Measurements from ENCODE around the gene CD8A.

The CD8A gene

DNA sequence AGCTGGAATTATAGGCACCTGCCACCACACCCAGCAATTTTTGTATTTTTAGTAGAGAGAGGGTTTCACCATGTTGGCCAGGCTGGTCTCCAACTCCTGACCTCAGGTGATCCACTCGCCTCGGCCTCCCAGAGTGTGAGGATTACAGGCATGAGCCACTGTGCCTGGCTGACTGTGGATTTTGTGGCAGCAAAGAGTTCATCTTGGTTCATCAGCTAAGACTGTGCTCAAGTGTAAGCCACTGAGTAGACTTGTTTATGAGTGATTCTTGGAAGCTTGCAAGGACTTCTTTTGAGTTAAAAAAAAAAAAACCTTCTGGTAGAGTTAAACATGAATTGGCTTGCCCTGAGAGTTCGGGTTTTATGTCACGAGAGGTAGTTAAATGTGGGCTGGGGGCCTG, 36.2 kb upstream of the CD8A start:
- no peak overlapping the region for H3K4me3 ChIP-seq (ENCODE audit: low read depth, low read length)
- no peak for DNase-seq (ENCODE audit: low read depth)
- TF ChIP-seq, protein P1, sequence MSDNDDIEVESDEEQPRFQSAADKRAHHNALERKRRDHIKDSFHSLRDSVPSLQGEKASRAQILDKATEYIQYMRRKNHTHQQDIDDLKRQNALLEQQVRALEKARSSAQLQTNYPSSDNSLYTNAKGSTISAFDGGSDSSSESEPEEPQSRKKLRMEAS (IDR thresholded peaks at IDR 0.05; ENCODE audit: low read depth, low read length) = no peak

DNA sequence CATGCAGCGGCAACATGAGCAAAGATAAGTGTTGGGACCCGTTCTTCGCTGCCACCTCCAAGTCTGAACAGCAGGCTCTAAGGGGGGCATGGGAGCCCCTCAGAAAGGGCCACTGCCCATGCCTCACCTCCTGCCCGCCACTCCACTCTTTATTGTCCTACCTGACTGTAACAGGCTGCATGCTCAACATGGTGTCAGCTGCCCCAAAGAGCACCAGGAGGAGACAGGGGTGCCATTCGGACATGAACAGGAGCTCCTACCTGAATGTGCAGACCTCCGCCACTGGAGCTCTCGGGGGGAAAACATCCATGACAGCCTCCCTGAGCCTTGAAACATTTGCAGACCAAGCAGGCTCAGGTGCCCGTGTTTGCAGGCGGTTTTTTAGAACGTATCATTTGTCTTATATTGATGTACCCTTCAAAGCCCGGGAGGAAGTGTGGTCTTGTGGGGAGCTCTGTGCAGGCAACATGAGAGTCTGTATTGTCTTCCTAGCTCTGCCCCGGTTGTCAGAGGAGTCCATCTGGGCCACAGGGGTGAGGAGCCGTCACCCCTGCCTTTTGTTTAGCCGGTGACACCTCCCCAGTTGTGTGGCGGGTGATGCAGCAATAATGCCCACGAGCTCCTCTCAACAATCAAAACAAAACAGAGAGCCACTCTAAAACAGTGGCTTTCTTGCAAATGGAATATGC, 35.1 kb upstream of the CD8A start:
- TF ChIP-seq, protein P2, sequence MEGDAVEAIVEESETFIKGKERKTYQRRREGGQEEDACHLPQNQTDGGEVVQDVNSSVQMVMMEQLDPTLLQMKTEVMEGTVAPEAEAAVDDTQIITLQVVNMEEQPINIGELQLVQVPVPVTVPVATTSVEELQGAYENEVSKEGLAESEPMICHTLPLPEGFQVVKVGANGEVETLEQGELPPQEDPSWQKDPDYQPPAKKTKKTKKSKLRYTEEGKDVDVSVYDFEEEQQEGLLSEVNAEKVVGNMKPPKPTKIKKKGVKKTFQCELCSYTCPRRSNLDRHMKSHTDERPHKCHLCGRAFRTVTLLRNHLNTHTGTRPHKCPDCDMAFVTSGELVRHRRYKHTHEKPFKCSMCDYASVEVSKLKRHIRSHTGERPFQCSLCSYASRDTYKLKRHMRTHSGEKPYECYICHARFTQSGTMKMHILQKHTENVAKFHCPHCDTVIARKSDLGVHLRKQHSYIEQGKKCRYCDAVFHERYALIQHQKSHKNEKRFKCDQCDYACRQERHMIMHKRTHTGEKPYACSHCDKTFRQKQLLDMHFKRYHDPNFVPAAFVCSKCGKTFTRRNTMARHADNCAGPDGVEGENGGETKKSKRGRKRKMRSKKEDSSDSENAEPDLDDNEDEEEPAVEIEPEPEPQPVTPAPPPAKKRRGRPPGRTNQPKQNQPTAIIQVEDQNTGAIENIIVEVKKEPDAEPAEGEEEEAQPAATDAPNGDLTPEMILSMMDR (IDR thresholded peaks at IDR 0.05; ENCODE audit: low read depth, low read length) = no peak
- TF ChIP-seq, protein P1 (IDR thresholded peaks at IDR 0.05; ENCODE audit: low read depth, low read length) = no peak
- TF ChIP-seq MYC (IDR thresholded peaks at IDR 0.05; ENCODE audit: low read depth, low read length) = no peak
- TF ChIP-seq POLR2A (IDR thresholded peaks at IDR 0.05; ENCODE audit: extremely low read depth, insufficient read length) = no peak
- H3K4me3 ChIP-seq (ENCODE audit: low read depth, low read length) = no peak overlapping the region
- no peak for DNase-seq (ENCODE audit: low read depth)

DNA sequence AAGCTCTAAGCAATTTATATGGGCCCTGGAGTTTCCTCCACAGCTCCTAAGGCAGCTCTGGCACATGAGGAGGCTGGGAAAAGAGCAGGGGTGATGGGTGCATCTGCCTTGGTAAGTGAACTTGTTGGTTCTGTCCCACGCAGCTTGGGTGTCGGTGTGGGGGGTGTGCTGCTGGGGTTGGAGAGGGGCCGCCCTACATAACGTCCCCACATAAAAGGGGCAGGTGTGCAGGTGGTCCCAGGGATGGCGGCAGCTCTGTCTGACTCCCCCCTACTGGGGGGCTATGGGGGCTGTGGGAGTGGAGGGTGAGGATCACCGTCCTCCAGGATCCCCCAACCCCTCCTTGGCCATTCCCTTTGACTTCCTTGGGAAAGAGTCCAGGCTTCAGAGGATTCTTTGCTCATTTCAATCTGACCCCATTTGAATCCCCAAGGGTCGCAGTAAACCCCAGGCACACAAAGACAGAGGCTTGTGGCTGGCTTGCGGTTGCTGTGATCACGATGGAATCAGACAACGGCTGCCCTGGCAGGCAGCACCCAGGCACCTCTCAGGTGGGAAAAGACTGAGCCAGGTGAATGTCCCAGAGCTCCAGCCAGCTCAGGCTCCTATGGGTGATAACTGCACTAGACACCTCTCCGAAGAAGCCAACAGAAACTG, 34.5 kb upstream of the CD8A start:
- no peak overlapping the region for H3K4me3 ChIP-seq (ENCODE audit: low read depth, low read length)
- DNase-seq (ENCODE audit: low read depth) = no peak
- TF ChIP-seq POLR2A (IDR thresholded peaks at IDR 0.05; ENCODE audit: extremely low read depth, insufficient read length) (no peak), MYC (IDR thresholded peaks at IDR 0.05; ENCODE audit: low read depth, low read length) (no peak)
- TF ChIP-seq, protein P1 (IDR thresholded peaks at IDR 0.05; ENCODE audit: low read depth, low read length) = no peak
- TF ChIP-seq, protein P2 (IDR thresholded peaks at IDR 0.05; ENCODE audit: low read depth, low read length) = no peak

DNA sequence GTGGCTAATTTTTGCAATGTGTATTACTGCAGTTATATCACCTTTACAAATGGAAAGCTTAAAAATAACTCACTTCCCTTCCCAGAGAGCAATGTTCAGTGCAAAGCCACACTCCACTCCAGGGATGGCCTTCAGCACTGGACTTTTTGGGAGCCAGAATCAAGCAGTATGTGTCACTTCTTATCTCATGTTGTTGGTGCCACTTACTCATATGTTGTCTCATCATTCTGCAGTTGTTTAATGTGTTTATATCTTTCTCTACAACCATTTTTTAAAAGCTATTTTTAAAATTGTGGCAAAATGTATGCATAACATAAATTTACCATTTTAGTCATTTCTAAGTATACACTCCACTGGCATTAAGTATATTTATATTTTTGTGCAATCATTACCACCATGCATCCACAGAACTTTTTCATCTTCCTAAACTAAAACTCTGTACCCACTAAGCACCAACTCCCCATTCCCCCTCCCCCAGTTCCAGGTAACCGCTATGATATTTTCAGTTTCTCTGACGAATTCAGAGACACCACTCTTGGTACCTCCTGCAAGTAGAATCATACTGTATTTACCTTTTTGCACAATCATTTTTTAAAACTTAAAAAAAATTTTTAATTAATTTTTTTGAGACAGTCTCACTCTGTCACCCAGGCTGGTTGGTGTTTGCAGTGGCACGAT, 32.1 kb upstream of the CD8A start:
- DNase-seq (ENCODE audit: low read depth) = no peak
- no peak overlapping the region for H3K4me3 ChIP-seq (ENCODE audit: low read depth, low read length)
- TF ChIP-seq, protein P2 (IDR thresholded peaks at IDR 0.05; ENCODE audit: low read depth, low read length) = no peak
- TF ChIP-seq POLR2A (IDR thresholded peaks at IDR 0.05; ENCODE audit: extremely low read depth, insufficient read length) (no peak), MYC (IDR thresholded peaks at IDR 0.05; ENCODE audit: low read depth, low read length) (no peak)
- TF ChIP-seq, protein P1 (IDR thresholded peaks at IDR 0.05; ENCODE audit: low read depth, low read length) = no peak

DNA sequence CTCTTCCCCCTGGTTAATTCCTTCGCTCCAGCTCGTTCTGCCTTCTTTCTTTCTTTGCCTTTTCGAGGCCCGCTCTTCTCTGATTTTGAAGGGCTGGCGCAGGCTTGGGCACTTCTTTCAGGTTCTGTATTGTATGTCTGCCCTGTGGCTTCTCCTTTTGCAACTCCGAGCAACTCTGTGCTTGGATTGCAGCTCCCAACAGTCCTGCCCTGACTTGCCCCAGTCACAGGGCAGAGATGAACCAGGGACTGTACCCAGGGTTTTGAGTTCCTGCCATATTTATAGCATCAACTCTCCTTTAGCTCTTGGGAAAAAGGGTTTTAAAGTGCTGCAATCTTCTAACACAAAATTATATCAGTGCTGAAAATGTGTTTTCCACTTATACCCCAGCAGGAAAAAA, 31.1 kb upstream of the CD8A start:
- no peak for DNase-seq (ENCODE audit: low read depth)
- TF ChIP-seq POLR2A (IDR thresholded peaks at IDR 0.05; ENCODE audit: extremely low read depth, insufficient read length) = no peak
- no peak for TF ChIP-seq MYC (IDR thresholded peaks at IDR 0.05; ENCODE audit: low read depth, low read length)
- TF ChIP-seq, protein P2 (IDR thresholded peaks at IDR 0.05; ENCODE audit: low read depth, low read length) = no peak
- TF ChIP-seq, protein P1 (IDR thresholded peaks at IDR 0.05; ENCODE audit: low read depth, low read length) = no peak
- no peak overlapping the region for H3K4me3 ChIP-seq (ENCODE audit: low read depth, low read length)

DNA sequence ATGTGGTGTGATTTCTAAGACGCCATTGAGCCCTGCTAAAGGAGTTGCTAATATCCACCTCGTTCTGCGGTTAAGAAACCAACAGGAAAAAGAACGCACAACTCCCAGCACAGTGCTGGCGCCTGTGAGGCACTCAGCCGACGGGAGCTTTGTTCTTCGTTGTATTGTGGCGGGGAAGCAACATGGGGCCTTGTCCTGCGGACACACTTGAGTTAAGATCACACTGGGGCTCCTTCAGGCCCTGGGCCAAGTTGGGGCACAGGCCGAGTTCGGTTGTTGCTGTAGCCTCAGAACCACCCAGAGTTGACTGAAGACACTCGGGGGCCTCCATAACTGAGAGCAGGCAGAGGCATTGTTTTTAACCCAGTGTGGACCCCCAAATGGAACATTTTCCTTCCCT, 30.6 kb upstream of the CD8A start:
- no peak for DNase-seq (ENCODE audit: low read depth)
- TF ChIP-seq POLR2A (IDR thresholded peaks at IDR 0.05; ENCODE audit: extremely low read depth, insufficient read length) (no peak), MYC (IDR thresholded peaks at IDR 0.05; ENCODE audit: low read depth, low read length) (no peak)
- TF ChIP-seq, protein P2 (IDR thresholded peaks at IDR 0.05; ENCODE audit: low read depth, low read length) = no peak
- TF ChIP-seq, protein P1 (IDR thresholded peaks at IDR 0.05; ENCODE audit: low read depth, low read length) = no peak
- H3K4me3 ChIP-seq (ENCODE audit: low read depth, low read length) = no peak overlapping the region

All from NB4 (cell line).